ENCODE measurements around the gene TEX52. TPM values are rescaled to one million over a fixed set of nuclear protein-coding genes. Genes with fewer than 3 reads are reported as not detected.

TEX52 gene
- total and polyA plus RNA-seq, 10 of the 15 experiments (the other 5 are each of a cell fraction or from before 2014, with no cell fraction given), result 0.23 TPM; not detected in 9

- in situ Hi-C loops (cut with MboI), result no loop called here
- Histone ChIP-seq H3K27me3 (replicated peaks in 1 of 2; ENCODE audit: control insufficient read depth in 2 of 2, insufficient read depth in 2 of 2, low read length in 1 of 2) (no peaks in the 10 kb centered on the region), H3K9ac (ENCODE audit: control insufficient read depth, insufficient read depth, low read length) (no peak overlapping the region), H3K4me3 (no peak overlapping the region), H3K27ac (ENCODE audit: control insufficient read depth, insufficient read depth) (no peak overlapping the region), H3K79me2 (ENCODE audit: control insufficient read depth, insufficient read depth, low read length) (no peaks in the 10 kb centered on the region), H3K9me3 (replicated peaks; ENCODE audit: control insufficient read depth, insufficient read depth, low read length) (no peaks in the 10 kb centered on the region), H3K4me1 (ENCODE audit: control insufficient read depth, insufficient read depth, low read length) (no peaks in the 10 kb centered on the region), H3K36me3 (ENCODE audit: control insufficient read depth in 2 of 2, insufficient read depth in 2 of 2, low read length in 1 of 2) (no peaks in the 10 kb centered on the region), H2AFZ (ENCODE audit: control insufficient read depth, low read depth, low read length) (no peak overlapping the region), H4K20me1 (ENCODE audit: control insufficient read depth, insufficient read depth) (no peaks in the 10 kb centered on the region), H3K4me2 (ENCODE audit: control insufficient read depth, insufficient read depth) (no peak overlapping the region)
- 94% methylated on average over 4 of the region's 4 CpGs for WGBS (ENCODE audit: insufficient coverage, insufficient replicate concordance, low lambda C conversion rate, missing lambda C conversion rate)
- intact Hi-C loops (cut with micrococcal nuclease; ENCODE audit: unreplicated experiment), result no loop called here
- DNase-seq (ENCODE audit: low read depth, low spot score) (no peak), FAIRE-seq (no peak), ATAC-seq (no peak)
- BruUV-seq (replicated peaks), result no TSS peak
- ChIA-PET POLR2A (interaction anchor here (1.0 kb wide), 1 partner anchor 93 kb away, joined by 3 read pairs; no protein-coding TSS in a partner anchor), RAD21 (ENCODE audit: unreplicated experiment) (no interaction called here), SMC1A (ENCODE audit: uncharacterized antibody, unreplicated experiment) (no interaction called here), CTCF (no interaction called here)
- TF ChIP-seq CHD4 (IDR thresholded peaks at IDR 0.05), result no peak
- TF ChIP-seq IRF4 (IDR thresholded peaks at IDR 0.05; ENCODE audit: low read depth, low read length), result no peak
- no peak for TF ChIP-seq NFYB (IDR thresholded peaks at IDR 0.05; ENCODE audit: insufficient read depth, low read depth, low read length)
- no peak for TF ChIP-seq MLLT1 (IDR thresholded peaks at IDR 0.05)
- TF ChIP-seq ELK1 (IDR thresholded peaks at IDR 0.05; ENCODE audit: low read depth, low read length), result no peak
These were observed 45.5 kb upstream of the TEX52 start for GRCh38 chr12:2902272-2902880.
